GM12874 (cell line): Measurements from ENCODE around the gene PRSS50.

Source experiments
- CTCF ChIP-seq: IDR thresholded peaks from 2 replicates; pipeline ENCODE4 v1.5.1; 2011; ENCODE audit warnings: low read depth, mild to moderate bottlenecking, control low read depth, low read length, moderate library complexity; ENCODE audit not compliant: insufficient read depth

PRSS50 gene

GRCh38 chr3:46750555-46751038 is 32.9 kb upstream of the PRSS50 start:
- TF ChIP-seq CTCF, result no peak

GRCh38 chr3:46749129-46749528 is 31.5 kb upstream of the PRSS50 start:
- no peak for TF ChIP-seq CTCF

GRCh38 chr3:46748170-46748569 is 30.5 kb upstream of the PRSS50 start:
- TF ChIP-seq CTCF, result no peak

- TF ChIP-seq CTCF, result no peak
Observed at GRCh38 chr3:46746711-46747110, 29.0 kb upstream of the PRSS50 start.

- TF ChIP-seq CTCF, result no peak
Observed at GRCh38 chr3:46742992-46743585, 25.4 kb upstream of the PRSS50 start.

GRCh38 chr3:46737329-46737731 is 19.7 kb upstream of the PRSS50 start:
- TF ChIP-seq CTCF, result no peak

- no peak for TF ChIP-seq CTCF
Observed at GRCh38 chr3:46736006-46736872, 18.6 kb upstream of the PRSS50 start.
